Stimulated activated CD8-positive, alpha-beta memory T cell treated with anti-CD3 and anti-CD28 coated beads, Interleukin-7, amount 100 ng/mL, for 1 hour (primary cell): ENCODE data around the gene HCFC2.
A peak's percentile ranks its signal among the peaks of the same experiment; 100 is the strongest.
"Not testable (repeated sequence)": the region's sequence is repeated elsewhere in the genome, so short reads cannot be mapped to it uniquely, and the experiment has no call there.

ENCODE experiments used
- DNase-seq, 2 donors: peaks; one replicate each; pipeline ENCODE4 v3.0.0-alpha.2; 2020; ENCODE audit warnings: low read depth in 2 of 2

Gene HCFC2

DNA sequence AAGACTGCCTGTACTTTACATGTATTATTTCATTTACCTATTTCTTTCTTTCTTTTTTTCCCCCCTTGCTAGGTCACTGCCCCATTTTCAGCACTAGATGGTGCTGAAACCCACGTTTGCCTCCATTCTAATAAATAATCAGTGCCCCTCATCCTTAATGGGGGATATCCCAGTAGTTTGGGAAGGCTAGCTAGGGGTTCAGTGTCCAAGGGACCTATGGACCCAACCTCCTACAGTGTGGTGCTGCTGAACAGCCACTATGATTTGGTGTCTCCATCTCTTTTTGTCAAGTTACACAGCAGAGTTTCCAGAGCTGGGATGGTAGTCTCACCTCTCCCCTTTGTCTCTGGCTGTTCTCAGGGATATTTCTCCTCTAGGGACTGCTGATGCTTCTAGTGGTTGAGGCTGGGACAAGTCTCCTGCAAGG lies 6.5 kb upstream of the HCFC2 start:
- no peak for DNase-seq

GRCh38 chr12:104058802-104059201 lies 5.5 kb upstream of the HCFC2 start:
- DNase-seq, result no peak

GRCh38 chr12:104059963-104060362 lies 4.4 kb upstream of the HCFC2 start:
- DNase-seq, result no peak

GRCh38 chr12:104060791-104061190 lies 3.5 kb upstream of the HCFC2 start:
- DNase-seq, result no peak

DNA sequence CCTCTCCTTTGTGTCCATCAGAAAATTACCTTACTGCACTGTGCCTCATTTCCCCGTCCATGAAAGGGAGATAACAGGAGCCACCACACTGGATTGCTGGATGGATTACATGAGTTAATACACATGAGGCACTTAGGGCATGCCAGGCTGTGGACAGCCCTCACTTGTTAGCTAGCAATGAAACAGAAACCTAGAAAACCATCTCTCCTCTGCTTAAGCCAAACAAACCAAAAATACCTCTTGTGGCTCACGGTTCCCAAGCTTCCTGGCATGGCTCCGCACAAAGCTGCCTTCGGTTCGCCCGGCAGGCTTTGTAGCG lies 660 bp upstream of the HCFC2 start:
- no peak for DNase-seq

DNA sequence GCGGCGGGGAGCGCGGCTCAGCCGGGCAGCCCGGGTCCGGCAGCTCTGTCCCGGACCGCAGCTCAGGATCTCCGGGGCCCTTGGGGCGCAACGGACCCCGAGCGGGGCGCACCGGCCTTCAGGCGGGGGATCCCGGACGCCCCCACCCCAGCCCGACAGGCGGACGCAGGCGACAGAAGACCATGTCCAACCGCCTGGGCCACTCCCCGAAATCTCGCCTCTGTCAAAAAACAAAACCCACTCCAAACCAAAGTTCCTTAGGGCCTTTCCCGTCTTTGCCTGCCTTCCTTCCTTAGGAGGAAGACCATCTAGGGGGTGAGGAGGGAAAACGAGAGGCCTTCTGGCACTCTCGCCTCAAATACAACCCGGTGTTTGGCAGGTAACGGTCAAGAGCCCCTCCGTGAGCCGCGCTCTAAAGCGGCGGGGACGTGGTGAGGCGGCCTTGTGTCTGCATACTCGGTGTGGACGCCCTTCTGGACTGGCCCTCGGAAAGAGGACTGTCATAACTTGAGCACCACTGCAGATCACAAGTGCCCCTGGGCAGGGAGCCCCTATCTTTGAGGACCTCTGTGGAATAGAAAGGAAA lies 604 bp downstream of the HCFC2 start:
- DNase-seq, result no peak

DNA sequence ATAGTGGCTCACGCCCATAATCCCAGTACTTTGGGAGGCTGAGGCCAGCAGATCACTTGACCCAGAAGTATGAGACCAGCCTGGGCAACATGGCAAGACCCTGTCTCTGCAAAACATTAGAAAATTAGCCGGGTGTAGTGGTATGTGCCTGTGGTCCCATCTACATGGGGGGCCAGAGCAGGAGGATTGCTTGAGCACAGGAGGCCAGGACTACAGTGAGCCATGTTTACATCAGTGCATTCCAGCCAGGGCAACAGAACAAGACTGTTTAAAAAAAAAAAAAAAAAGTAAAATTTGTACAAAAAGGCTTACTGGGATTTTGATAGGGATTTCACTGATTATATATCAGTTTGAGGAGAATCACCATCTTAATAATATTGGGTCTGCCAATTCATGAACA lies 7.8 kb downstream of the HCFC2 start:
- no peak for DNase-seq

DNA sequence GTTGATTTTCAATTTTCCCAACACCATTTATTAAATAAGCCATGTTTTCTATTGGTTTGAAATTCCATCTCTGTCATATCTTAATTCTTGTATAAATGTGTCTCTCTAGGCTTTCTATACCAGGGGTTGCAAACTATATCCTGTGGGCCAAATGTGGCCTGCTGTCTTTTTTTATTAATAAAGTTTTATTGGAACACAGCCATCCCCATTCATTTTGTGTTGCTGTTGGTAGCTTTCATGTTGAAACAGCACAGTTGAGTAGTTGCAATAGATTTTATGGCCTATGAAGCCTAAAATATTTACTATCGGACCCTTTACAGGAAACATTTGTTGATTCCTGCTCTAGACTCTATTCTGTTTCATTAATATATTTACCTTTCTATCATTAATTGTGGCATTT lies 9.4 kb downstream of the HCFC2 start:
- no peak for DNase-seq

DNA sequence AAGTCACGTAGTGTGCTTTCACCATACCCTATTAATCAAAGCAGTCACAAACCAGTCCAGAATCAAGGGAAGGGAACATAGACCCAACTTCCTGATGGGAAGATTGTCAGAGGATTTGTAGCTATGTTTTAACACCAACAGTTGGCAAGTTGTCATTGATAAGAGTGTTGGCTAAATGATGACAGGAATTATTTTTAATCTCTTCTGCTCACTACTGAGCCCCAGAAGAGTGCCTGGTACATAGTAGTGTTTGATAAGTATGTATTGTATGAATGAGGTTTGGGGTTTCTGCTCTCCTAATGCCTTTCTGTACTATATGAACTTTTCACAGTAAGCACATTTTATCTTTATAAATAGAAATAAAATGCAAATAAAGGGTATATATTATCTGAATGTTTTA lies 14.7 kb downstream of the HCFC2 start:
- DNase-seq, result no peak

DNA sequence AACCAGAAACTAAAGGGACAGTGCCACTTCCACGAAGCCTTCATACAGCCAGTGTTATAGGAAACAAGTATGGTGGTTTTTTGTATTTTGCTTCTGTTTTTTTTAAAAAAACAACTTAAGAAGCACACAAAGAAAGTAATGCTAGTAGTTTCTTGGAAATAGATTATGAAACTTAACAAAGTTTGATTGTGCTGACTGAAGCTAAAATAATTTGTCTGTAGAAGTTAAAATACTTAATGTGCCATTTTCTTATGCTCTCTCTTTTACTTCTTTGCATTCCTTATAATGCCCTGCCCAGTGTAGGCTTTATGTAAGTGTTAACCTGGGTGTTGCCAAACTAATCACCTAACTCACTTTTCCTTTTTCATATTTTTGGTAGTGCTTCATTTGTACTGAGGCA lies 16.4 kb downstream of the HCFC2 start:
- no peak for DNase-seq

GRCh38 chr12:104083769-104084475 lies 19.6 kb downstream of the HCFC2 start:
- no peak for DNase-seq

- no peak for DNase-seq
These were observed 26.4 kb downstream of the HCFC2 start for GRCh38 chr12:104090685-104091084.

GRCh38 chr12:104091136-104091535 lies 26.8 kb downstream of the HCFC2 start:
- DNase-seq, result no peak

DNA sequence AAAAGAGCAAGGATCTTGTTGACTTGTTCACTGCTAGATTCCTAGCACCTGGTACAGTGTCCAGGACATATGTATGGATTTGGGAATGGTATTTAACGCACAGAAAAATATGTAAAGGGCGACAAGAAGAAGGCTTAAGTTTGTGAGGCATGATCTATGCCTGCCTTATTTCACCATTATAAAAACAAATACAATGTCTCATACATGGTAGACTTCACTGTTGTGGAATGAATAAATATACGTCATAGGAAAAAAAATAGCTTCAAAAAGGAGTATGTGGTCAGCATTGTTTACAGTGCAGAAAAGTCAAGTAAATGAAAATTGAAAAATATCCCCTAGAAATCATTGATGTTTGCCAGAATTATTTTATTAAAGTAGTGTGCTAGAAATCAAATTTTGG lies 30.0 kb downstream of the HCFC2 start:
- no peak for DNase-seq

DNA sequence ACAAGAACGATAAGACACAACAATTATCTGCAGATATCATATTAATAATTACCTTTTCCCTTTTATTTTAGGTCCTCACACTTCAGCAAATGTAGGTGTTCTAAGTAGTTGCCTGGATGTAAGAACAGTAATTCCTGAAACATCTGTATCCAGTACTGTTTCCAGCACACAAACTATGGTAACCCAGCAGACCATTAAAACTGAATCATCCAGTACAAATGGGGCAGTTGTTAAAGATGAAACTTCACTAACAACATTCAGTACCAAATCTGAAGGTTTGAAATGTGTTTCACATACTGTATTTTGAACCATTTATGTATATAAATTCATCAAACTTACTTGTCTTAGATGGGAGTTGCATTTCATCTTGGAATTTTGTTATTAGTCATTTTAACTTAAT lies 31.0 kb downstream of the HCFC2 start:
- no peak for DNase-seq

GRCh38 chr12:104097954-104098353 lies 33.6 kb downstream of the HCFC2 start:
- no peak for DNase-seq

DNA sequence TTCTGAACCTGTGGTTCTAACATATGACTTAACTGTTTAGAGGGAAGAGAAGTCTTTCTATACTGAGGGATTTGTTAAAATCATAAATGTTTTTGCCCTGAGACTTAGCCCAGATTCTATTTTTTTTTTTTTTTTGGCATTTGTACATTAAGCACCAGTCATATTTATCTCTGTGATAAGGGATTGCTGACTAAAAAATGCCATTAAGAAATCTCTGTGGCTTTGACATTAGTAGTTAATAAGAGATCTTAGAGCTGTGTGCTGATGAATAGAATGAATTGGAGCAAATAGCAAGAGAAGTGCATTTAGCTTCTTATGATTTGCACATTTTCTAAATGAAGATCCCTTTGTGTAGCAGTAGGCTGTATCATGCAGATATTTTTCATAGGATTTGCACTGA lies 41.1 kb downstream of the HCFC2 start:
- DNase-seq, result no peak

DNA sequence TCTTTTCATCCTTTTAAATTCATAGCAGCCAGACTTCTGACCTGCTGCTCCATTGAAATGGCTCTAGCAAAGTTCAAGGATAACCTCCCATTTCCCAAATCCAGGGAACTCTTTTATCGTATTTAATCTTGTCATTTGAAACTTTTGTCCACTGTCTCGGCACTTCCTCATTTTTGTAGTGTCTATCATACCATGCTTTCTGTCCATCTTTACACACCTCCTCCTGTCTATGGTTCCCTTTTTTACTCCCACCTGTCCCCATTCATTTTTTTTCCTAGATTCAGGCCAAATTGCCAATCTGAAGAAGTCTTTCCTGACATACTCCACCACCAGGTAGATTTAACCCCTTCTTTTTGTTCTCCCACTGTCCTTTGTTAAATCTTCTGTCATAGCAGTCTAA lies 42.6 kb downstream of the HCFC2 start:
- DNase-seq, result no peak

DNA sequence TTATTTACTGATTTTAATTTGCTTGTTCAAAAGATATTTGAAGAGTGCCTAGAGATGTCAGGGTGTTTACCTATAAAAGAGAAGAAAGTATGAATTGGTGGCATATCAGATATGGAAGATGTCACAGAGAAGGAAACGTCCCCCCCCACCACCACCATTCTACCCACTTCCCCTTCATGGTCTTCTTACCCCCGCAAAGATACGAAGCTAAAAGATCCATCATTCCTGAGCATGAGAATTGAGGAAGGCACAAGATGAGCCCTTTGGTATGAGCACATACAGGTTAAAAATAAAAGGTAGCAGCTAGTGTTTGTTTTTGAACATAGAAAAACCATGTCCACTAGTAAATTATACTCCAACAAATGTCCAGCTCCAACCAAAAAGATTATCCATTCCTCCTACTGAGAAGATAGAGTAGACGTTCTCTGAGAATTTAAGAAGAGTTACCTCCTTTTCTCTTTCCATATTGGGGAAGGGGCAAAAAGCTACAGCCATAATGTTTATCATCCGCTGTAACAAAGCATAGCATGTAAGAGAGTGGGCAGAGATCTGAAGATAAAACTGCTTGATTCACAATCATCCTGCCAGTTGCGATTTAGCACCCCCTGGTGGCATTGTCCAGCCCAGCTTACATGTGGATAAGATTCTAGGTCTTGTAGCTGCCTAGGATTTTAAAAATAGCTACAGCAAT lies 44.6 kb downstream of the HCFC2 start:
- peak; percentile 66 to 84 for DNase-seq

GRCh38 chr12:104109446-104110271 lies 45.3 kb downstream of the HCFC2 start:
- DNase-seq, result no peak

GRCh38 chr12:104114834-104115586 lies 50.7 kb downstream of the HCFC2 start:
- DNase-seq, result not testable (repeated sequence)

DNA sequence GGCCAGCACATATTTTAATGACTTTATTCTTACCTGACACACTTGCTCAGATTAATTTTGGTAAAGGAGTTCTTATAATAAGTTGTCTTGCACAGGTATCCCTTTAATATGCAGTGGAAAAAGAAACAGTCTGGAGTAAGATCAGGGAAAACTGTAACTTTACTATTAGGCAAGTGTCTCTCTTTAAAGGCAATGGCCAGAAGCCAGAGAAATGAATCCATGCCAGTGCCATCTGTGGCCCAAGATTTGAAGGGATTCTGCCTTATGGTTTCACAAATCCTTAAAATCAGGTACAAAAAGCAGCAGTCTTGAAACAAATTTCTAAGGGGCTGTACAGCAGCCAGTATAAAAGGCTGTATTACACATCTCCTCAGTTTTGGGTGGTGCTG lies 51.2 kb downstream of the HCFC2 start:
- DNase-seq, result no peak
